ENCODE data around the gene IKZF3.

DNA sequence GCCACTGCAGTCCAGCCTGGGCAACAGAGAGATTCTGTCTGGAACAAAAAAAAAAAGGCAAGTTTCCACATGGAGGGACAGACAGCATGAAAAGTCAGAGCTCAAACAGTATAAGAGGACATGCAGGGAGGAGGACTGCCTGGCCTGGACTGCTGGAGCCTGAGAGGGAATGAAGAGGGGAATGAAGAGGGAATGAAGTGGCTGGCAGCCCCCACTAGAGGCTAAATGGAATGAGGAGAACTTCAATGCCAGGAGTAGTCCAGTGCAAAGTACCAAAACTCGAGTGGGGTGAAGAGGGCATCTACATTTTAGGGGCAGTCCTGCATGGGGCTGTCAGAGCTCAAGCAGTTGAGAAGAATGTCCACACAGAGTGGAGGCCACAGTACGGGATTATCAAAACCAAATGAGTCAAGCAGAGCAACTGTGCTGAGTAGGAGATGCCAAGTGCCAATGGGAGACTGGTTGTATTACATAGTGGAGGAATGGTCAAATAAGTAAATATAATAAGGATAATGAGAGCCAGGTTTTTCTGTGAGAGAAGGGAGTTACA lies 22.9 kb downstream of the IKZF3 start:
- TF ChIP-seq, protein P1, sequence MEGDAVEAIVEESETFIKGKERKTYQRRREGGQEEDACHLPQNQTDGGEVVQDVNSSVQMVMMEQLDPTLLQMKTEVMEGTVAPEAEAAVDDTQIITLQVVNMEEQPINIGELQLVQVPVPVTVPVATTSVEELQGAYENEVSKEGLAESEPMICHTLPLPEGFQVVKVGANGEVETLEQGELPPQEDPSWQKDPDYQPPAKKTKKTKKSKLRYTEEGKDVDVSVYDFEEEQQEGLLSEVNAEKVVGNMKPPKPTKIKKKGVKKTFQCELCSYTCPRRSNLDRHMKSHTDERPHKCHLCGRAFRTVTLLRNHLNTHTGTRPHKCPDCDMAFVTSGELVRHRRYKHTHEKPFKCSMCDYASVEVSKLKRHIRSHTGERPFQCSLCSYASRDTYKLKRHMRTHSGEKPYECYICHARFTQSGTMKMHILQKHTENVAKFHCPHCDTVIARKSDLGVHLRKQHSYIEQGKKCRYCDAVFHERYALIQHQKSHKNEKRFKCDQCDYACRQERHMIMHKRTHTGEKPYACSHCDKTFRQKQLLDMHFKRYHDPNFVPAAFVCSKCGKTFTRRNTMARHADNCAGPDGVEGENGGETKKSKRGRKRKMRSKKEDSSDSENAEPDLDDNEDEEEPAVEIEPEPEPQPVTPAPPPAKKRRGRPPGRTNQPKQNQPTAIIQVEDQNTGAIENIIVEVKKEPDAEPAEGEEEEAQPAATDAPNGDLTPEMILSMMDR (optimal IDR thresholded peaks at IDR 0.05 in 1 of 3, IDR thresholded peaks at IDR 0.05 in 1 of 3, conservative IDR thresholded peaks at IDR 0.05 in 1 of 3; ENCODE audit: extremely low read depth in 1 of 3, insufficient read depth in 2 of 3, low read length in 3 of 3): no peak
- TF ChIP-seq EZH2 (IDR thresholded peaks at IDR 0.05; ENCODE audit: low read length): no peak

Measured in keratinocyte (primary cell).